WTC11 (cell line): Measurements from ENCODE around the gene FBXL13.
"Not testable (repeated sequence)": the region's sequence is repeated elsewhere in the genome, so short reads cannot be mapped to it uniquely, and the experiment has no call there.

Experiments
- CTCF ChIP-seq: fragments of 200-600 bp; IDR thresholded peaks from 2 replicates; pipeline ENCODE4 v1.8.0; 2022; ENCODE audit warnings: antibody characterized with exemption
- GABPB1 ChIP-seq: sonication (generic); formaldehyde crosslinking; IDR thresholded peaks from 2 replicates; pipeline ENCODE4 v1.8.1; 2023; ENCODE audit warnings: mild to moderate bottlenecking, missing genetic modification reagents
- USF2 ChIP-seq: sonication (generic); formaldehyde crosslinking; IDR thresholded peaks from 2 replicates; pipeline ENCODE4 v1.8.1; 2023; ENCODE audit warnings: mild to moderate bottlenecking, missing genetic modification reagents, moderate library complexity

- TF ChIP-seq CTCF; GABPB1 (CRISPR knock-in tag); USF2: not testable (repeated sequence)
Measured at GRCh38 chr7:102778663-102779062, 295.9 kb downstream of the FBXL13 start.
